A673 (cell line): ENCODE results near the gene CLASP1. TPM values are rescaled to one million over a fixed set of nuclear protein-coding genes. Genes with fewer than 3 reads are reported as not detected.

ENCODE experiments used
- BruUV-seq: library from RNA; stranded (reverse); fragments of 400-500 nt; replicated peaks from 2 replicates; lab custom pipeline; 2021; lab: Mats Ljungman, UMichigan
- CTCF ChIA-PET: fragments of 300-600 bp; sonication (Branson Sonifier 250); formaldehyde crosslinking; loops from one replicate; lab custom pipeline; 2022; ENCODE audit warnings: antibody characterized with exemption; lab: Charles Lee
- POLR2A ChIA-PET: fragments of 300-600 bp; sonication (Branson Sonifier 250); formaldehyde crosslinking; loops from one replicate; lab custom pipeline; 2022; ENCODE audit warnings: antibody characterized with exemption; ENCODE audit not compliant: low non-redundant PET; lab: Charles Lee
- DNase-seq: peaks from one replicate; pipeline ENCODE4 v3.0.0-alpha.2; 2015; ENCODE audit warnings: low spot score
- H3K27ac ChIP-seq: fragments of 200-600 bp; sonication (generic); 2 replicates; pipeline ENCODE4 v1.5.1; 2016; ENCODE audit warnings: mixed run types, low read depth, mild to moderate bottlenecking, mixed read lengths, antibody characterized with exemption, low read length; ENCODE audit not compliant: poor library complexity, severe bottlenecking
- H3K27me3 ChIP-seq: fragments of 200-600 bp; sonication (generic); replicated peaks from 2 replicates; pipeline ENCODE4 v1.6.1; 2017; ENCODE audit warnings: mixed run types, low read depth, mild to moderate bottlenecking, mixed read lengths, antibody characterized with exemption, low read length; ENCODE audit not compliant: insufficient read depth, poor library complexity
- H3K36me3 ChIP-seq: fragments of 200-600 bp; sonication (generic); 2 replicates; pipeline ENCODE4 v1.6.1; 2016; ENCODE audit warnings: mixed run types, mild to moderate bottlenecking, mixed read lengths, antibody characterized with exemption, low read length; ENCODE audit not compliant: insufficient read depth, poor library complexity, severe bottlenecking
- H3K4me1 ChIP-seq: fragments of 200-600 bp; sonication (generic); 2 replicates; pipeline ENCODE4 v1.6.1; 2017; ENCODE audit warnings: mixed run types, mild to moderate bottlenecking, mixed read lengths, antibody characterized with exemption, low read length; ENCODE audit not compliant: insufficient read depth, poor library complexity, severe bottlenecking
- H3K4me3 ChIP-seq: fragments of 200-600 bp; sonication (generic); 2 replicates; pipeline ENCODE4 v1.5.1; 2016; ENCODE audit warnings: low read depth, mixed run types, mild to moderate bottlenecking, mixed read lengths, low read length; ENCODE audit not compliant: poor library complexity, severe bottlenecking
- H3K9me3 ChIP-seq: fragments of 200-600 bp; sonication (generic); 2 replicates; pipeline ENCODE4 v1.6.1; 2016; ENCODE audit warnings: mixed run types, low read depth, mild to moderate bottlenecking, mixed read lengths, antibody characterized with exemption, low read length; ENCODE audit not compliant: poor library complexity, severe bottlenecking
- CTCF ChIP-seq: fragments of 300-800, 200-600 bp; sonication (generic); conservative IDR thresholded peaks from 2 replicates; pipeline ENCODE4 v1.5.1; 2017; ENCODE audit warnings: low read depth, mild to moderate bottlenecking, antibody characterized with exemption, low read length, moderate library complexity, mixed read lengths
- EZH2 ChIP-seq: fragments of 200-600 bp; sonication (generic); IDR thresholded peaks from 2 replicates; pipeline ENCODE4 v1.6.1; 2017; ENCODE audit warnings: borderline replicate concordance, low read depth, mild to moderate bottlenecking, mixed read lengths, antibody characterized with exemption, low read length; ENCODE audit not compliant: poor library complexity, severe bottlenecking
- intact Hi-C: fragments of 100-400 bp; cut with micrococcal nuclease; formaldehyde crosslinking; loops from one replicate; pipeline ENCODE4 v1.10.0; 2022; ENCODE audit not compliant: unreplicated experiment
- total RNA-seq: library from RNA; stranded (reverse); gene quantifications from 2 replicates; pipeline ENCODE4 v1.2.3, GENCODE V29; 2021

Gene CLASP1
- total RNA-seq, 1 experiment from 2014 or later = 69.1 TPM

- Histone ChIP-seq H3K4me3 (no peak overlapping the region), H3K27ac (no peak overlapping the region), H3K4me1 (no peaks in the 10 kb centered on the region), H3K36me3 (no peaks in the 10 kb centered on the region), H3K9me3 (no peaks in the 10 kb centered on the region), H3K27me3 (no peaks in the 10 kb centered on the region)
- POLR2A ChIA-PET = no interaction called here
- DNase-seq = no peak
- CTCF ChIA-PET = no interaction called here
- no TSS peak for BruUV-seq
- intact Hi-C loops = no loop called here
- TF ChIP-seq CTCF (no peak), EZH2 (no peak)
Measured at GRCh38 chr2:121419081-121419699, 230.1 kb downstream of the CLASP1 start.

DNA sequence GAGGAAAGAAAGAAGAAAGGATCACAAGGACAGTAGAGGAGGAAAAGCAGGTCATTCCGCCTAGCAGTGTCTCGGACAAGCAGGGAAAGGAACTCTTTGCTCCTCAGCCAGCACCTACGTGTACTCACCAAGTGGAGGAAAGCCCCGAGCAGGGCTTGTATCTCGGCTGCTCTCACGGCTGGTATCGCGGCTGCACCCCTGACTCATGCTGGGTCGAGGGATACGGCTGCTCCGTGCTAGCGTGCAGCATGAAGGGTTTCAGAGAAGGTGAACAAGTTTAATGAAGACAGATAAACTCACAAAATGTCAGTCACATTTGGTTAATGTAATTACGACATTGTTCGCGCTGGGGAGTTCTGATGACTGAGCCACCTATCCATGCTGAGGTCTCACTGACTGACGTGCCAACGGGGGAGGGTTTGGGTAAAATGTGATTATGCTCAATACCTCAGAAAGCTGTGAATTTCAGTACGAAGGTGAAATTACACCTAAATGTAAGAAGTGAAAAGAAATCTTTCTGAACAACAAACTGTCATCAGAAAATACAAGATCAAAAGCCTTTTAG is 230.7 kb downstream of the CLASP1 start:
- Histone ChIP-seq H3K36me3 (no peaks in the 10 kb centered on the region), H3K9me3 (no peaks in the 10 kb centered on the region), H3K27ac (no peak overlapping the region), H3K27me3 (no peaks in the 10 kb centered on the region), H3K4me3 (no peak overlapping the region), H3K4me1 (no peaks in the 10 kb centered on the region)
- CTCF ChIA-PET = no interaction called here
- no TSS peak for BruUV-seq
- TF ChIP-seq CTCF = no peak
- POLR2A ChIA-PET = no interaction called here
- intact Hi-C loops = no loop called here
- no peak for DNase-seq

GRCh38 chr2:121417826-121418225 is 231.4 kb downstream of the CLASP1 start:
- DNase-seq = no peak
- Histone ChIP-seq H3K27me3 (no peaks in the 10 kb centered on the region), H3K27ac (no peak overlapping the region), H3K36me3 (no peaks in the 10 kb centered on the region), H3K4me1 (no peaks in the 10 kb centered on the region), H3K4me3 (no peak overlapping the region), H3K9me3 (no peaks in the 10 kb centered on the region)
- TF ChIP-seq CTCF = no peak
- no peak for TF ChIP-seq EZH2
- intact Hi-C loops = no loop called here
- ChIA-PET POLR2A (no interaction called here), CTCF (no interaction called here)
- BruUV-seq = no TSS peak
